ENCODE data around the gene CNTNAP2. TPM values are rescaled to one million over a fixed set of nuclear protein-coding genes. Genes with fewer than 3 reads are reported as not detected.

The CNTNAP2 gene
- total RNA-seq, 2 donors from 2014 or later = 171 to 228 TPM

GRCh38 chr7:146494952-146495596 lies 378.5 kb downstream of the CNTNAP2 start:
- peaks cover 14% of the 10 kb centered on the region for H3K9me3 ChIP-seq (ENCODE audit: control insufficient read depth, low read length)
- H3K4me3 ChIP-seq (ENCODE audit: low read length) = no peak overlapping the region
- WGBS, 2 experiments (ENCODE audit: insufficient coverage in 1 of 2, insufficient read length in 1 of 2) = 80 to 85% methylated on average over 1 to 6 of the region's 6 CpGs
- no peak for DNase-seq
- H3K4me3 Mint-ChIP-seq = no peak overlapping the region
- H3K27ac Mint-ChIP-seq = no peak overlapping the region
- H3K9ac ChIP-seq (ENCODE audit: extremely low read depth, low read length, poor library complexity, severe bottlenecking) = no peak overlapping the region
- H3K36me3 Mint-ChIP-seq (ENCODE audit: low read depth) = no peaks in the 10 kb centered on the region
- H3K4me1 Mint-ChIP-seq = peaks cover 9% of the 10 kb centered on the region
- peaks cover 2% of the 10 kb centered on the region for H3K4me1 ChIP-seq (ENCODE audit: control insufficient read depth, insufficient read depth, low read length)
- no peaks in the 10 kb centered on the region for H3K27me3 ChIP-seq (ENCODE audit: control insufficient read depth, insufficient read depth, low read length, poor library complexity, severe bottlenecking)
- H3K9me3 Mint-ChIP-seq = peaks cover 10% of the 10 kb centered on the region
- no peak overlapping the region for H3K27ac ChIP-seq (ENCODE audit: low read depth, low read length)
- TF ChIP-seq CTCF (conservative IDR thresholded peaks at IDR 0.05) = no peak
- H3K36me3 ChIP-seq (ENCODE audit: control insufficient read depth, insufficient read depth, low read length) = no peaks in the 10 kb centered on the region
- no peaks in the 10 kb centered on the region for H3K27me3 Mint-ChIP-seq (ENCODE audit: insufficient read depth)

GRCh38 chr7:146496657-146497056 lies 380.1 kb downstream of the CNTNAP2 start:
- Mint-ChIP-seq H3K36me3 (ENCODE audit: low read depth) (no peaks in the 10 kb centered on the region), H3K4me3 (no peak overlapping the region), H3K9me3 (peaks cover 22% of the 10 kb centered on the region), H3K4me1 (peaks cover 9% of the 10 kb centered on the region), H3K27me3 (ENCODE audit: insufficient read depth) (no peaks in the 10 kb centered on the region), H3K27ac (no peak overlapping the region)
- no peaks in the 10 kb centered on the region for H3K27me3 ChIP-seq (ENCODE audit: control insufficient read depth, insufficient read depth, low read length, poor library complexity, severe bottlenecking)
- H3K4me1 ChIP-seq (ENCODE audit: control insufficient read depth, insufficient read depth, low read length) = peaks cover 2% of the 10 kb centered on the region
- H3K9ac ChIP-seq (ENCODE audit: extremely low read depth, low read length, poor library complexity, severe bottlenecking) = no peak overlapping the region
- WGBS, 2 experiments (ENCODE audit: insufficient coverage in 1 of 2, insufficient read length in 1 of 2) = 90% methylated on average over 2 of the region's 2 CpGs; no CpG with 5 or more reads in 1 of the 2 experiments
- no peak for TF ChIP-seq CTCF (conservative IDR thresholded peaks at IDR 0.05)
- H3K36me3 ChIP-seq (ENCODE audit: control insufficient read depth, insufficient read depth, low read length) = no peaks in the 10 kb centered on the region
- H3K4me3 ChIP-seq (ENCODE audit: low read length) = no peak overlapping the region
- no peak overlapping the region for H3K27ac ChIP-seq (ENCODE audit: low read depth, low read length)
- H3K9me3 ChIP-seq (ENCODE audit: control insufficient read depth, low read length) = peaks cover 27% of the 10 kb centered on the region
- no peak for DNase-seq

- H3K9me3 Mint-ChIP-seq = peaks cover 50% of the 10 kb centered on the region
- H3K27ac Mint-ChIP-seq = no peak overlapping the region
- H3K36me3 ChIP-seq (ENCODE audit: control insufficient read depth, insufficient read depth, low read length) = no peaks in the 10 kb centered on the region
- no peaks in the 10 kb centered on the region for H3K27me3 ChIP-seq (ENCODE audit: control insufficient read depth, insufficient read depth, low read length, poor library complexity, severe bottlenecking)
- H3K9me3 ChIP-seq (ENCODE audit: control insufficient read depth, low read length) = peaks cover 53% of the 10 kb centered on the region
- H3K27me3 Mint-ChIP-seq (ENCODE audit: insufficient read depth) = no peaks in the 10 kb centered on the region
- no peak for DNase-seq
- peaks cover 6% of the 10 kb centered on the region for H3K4me1 Mint-ChIP-seq
- no peak overlapping the region for H3K27ac ChIP-seq (ENCODE audit: low read depth, low read length)
- H3K4me3 Mint-ChIP-seq = no peak overlapping the region
- no peak for TF ChIP-seq CTCF (conservative IDR thresholded peaks at IDR 0.05)
- H3K4me1 ChIP-seq (ENCODE audit: control insufficient read depth, insufficient read depth, low read length) = no peaks in the 10 kb centered on the region
- no peak overlapping the region for H3K4me3 ChIP-seq (ENCODE audit: low read length)
- H3K9ac ChIP-seq (ENCODE audit: extremely low read depth, low read length, poor library complexity, severe bottlenecking) = no peak overlapping the region
- no peaks in the 10 kb centered on the region for H3K36me3 Mint-ChIP-seq (ENCODE audit: low read depth)
- 75 to 88% methylated on average over 1 to 2 of the region's 2 CpGs for WGBS, 2 experiments (ENCODE audit: insufficient coverage in 1 of 2, insufficient read length in 1 of 2)
Observed at GRCh38 chr7:146499970-146500369, 383.4 kb downstream of the CNTNAP2 start.
